ENCODE results near the gene MAPKAP1.

GRCh38 chr9:125538092-125538473 is 168.9 kb downstream of the MAPKAP1 start:
- TF ChIP-seq POLR2A (IDR thresholded peaks at IDR 0.05) (no peak), CTCF (IDR thresholded peaks at IDR 0.05) (no peak), POLR2AphosphoS5 (IDR thresholded peaks at IDR 0.05; ENCODE audit: insufficient read depth in 1 of 2, low read depth in 1 of 2) (peak in 1 of 2 donors; percentile 83)

Measured in vagina (tissue), 2 donors.